Activated gamma-delta T cell (primary cell): Measurements from ENCODE around the gene SH3PXD2A.
"Not testable (repeated sequence)": the region's sequence is repeated elsewhere in the genome, so short reads cannot be mapped to it uniquely, and the experiment has no call there.

Source experiments
- DNase-seq: peaks from one replicate; lab custom pipeline; 2025; lab: John Stamatoyannopoulos, UW

Gene SH3PXD2A

GRCh38 chr10:103620891-103621782 lies 234.2 kb downstream of the SH3PXD2A start:
- no peak for DNase-seq

- DNase-seq: no peak
These were observed 235.0 kb downstream of the SH3PXD2A start for GRCh38 chr10:103620352-103620740.

GRCh38 chr10:103619424-103620351 lies 235.7 kb downstream of the SH3PXD2A start:
- DNase-seq: no peak

GRCh38 chr10:103618575-103619423 lies 236.6 kb downstream of the SH3PXD2A start:
- no peak for DNase-seq

- DNase-seq: no peak
These were observed 237.6 kb downstream of the SH3PXD2A start for GRCh38 chr10:103617602-103618385.

- no peak for DNase-seq
These were observed 238.4 kb downstream of the SH3PXD2A start for GRCh38 chr10:103616705-103617601.

- DNase-seq: no peak
These were observed 240.8 kb downstream of the SH3PXD2A start for GRCh38 chr10:103614306-103615158.

GRCh38 chr10:103613616-103614015 lies 241.8 kb downstream of the SH3PXD2A start:
- DNase-seq: no peak

- no peak for DNase-seq
These were observed 242.7 kb downstream of the SH3PXD2A start for GRCh38 chr10:103612462-103613365.

GRCh38 chr10:103610921-103611511 lies 244.4 kb downstream of the SH3PXD2A start:
- no peak for DNase-seq

GRCh38 chr10:103610083-103610472 lies 245.3 kb downstream of the SH3PXD2A start:
- DNase-seq: no peak

GRCh38 chr10:103609231-103610082 lies 245.9 kb downstream of the SH3PXD2A start:
- no peak for DNase-seq

- DNase-seq: not testable (repeated sequence)
These were observed 247.3 kb downstream of the SH3PXD2A start for GRCh38 chr10:103608056-103608455.

- not testable (repeated sequence) for DNase-seq
These were observed 248.3 kb downstream of the SH3PXD2A start for GRCh38 chr10:103607051-103607450.

- DNase-seq: not testable (repeated sequence)
These were observed 249.3 kb downstream of the SH3PXD2A start for GRCh38 chr10:103606097-103606438.

- DNase-seq: no peak
These were observed 249.8 kb downstream of the SH3PXD2A start for GRCh38 chr10:103605359-103606096.
